NAMALWA (cell line): Measurements from ENCODE around the gene SDK2.

Experiments used
- DNase-seq: peaks from one replicate; pipeline ENCODE4 v3.0.0-alpha.2; 2015; ENCODE audit warnings: low spot score

Gene SDK2

DNA sequence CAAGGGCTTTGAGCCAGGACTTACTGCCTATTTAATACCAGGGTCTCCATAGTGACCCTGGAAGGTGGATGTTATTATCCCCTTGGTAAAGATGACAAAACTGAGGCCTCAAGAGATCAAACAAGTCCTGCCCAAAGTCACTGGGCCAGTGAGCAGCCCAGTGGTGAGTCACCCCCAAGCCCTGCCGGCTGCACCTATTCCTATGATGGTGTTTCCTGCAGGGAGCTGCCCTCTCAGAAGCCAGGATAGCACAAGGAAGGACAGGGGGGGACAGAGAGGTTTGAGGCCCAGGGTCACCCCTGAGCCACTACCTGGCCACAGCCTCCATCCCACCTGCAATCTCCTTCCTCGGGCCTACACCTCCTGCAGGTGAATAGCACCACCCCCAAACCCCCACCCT lies 90.9 kb downstream of the SDK2 start:
- no peak for DNase-seq

DNA sequence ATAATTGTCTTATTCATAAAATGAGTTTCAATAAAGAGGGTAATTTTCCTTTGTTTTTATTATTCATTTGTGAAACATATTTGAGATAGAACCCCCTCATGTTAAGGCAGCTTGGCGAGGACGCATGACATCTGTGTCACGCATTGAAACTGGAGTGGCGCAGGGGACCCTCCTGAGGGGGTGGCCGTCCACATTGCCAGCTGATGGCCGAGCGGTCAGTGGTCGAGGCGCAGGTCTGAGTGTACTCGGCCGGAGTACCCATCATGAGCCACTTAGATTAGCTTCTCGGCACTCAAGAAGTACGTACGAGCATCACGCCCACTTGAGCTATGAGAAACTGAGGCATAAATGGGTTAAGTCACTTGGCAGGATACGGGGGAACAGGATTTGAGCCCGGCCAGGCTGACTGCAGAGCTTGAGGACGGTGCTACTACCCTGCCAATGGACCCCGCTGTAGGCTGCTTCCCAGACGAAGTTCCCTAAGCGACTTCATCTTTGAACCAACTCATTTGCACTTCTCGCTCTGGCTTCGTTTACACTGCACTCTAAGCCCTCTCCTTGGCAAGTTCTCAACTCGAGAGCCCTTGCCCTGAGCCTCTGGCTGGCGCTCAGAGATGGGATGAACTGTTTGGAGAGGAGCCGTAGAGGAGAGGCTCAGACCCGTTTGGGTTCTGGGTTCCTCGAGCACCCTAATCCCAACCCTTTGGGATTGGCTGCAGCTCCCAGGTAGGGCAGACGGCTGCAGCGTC lies 91.8 kb downstream of the SDK2 start:
- DNase-seq = no peak

GRCh38 chr17:73551759-73552158 lies 92.5 kb downstream of the SDK2 start:
- no peak for DNase-seq

- no peak for DNase-seq
These were observed 93.1 kb downstream of the SDK2 start for GRCh38 chr17:73551144-73551543.

GRCh38 chr17:73550556-73550955 lies 93.7 kb downstream of the SDK2 start:
- no peak for DNase-seq

DNA sequence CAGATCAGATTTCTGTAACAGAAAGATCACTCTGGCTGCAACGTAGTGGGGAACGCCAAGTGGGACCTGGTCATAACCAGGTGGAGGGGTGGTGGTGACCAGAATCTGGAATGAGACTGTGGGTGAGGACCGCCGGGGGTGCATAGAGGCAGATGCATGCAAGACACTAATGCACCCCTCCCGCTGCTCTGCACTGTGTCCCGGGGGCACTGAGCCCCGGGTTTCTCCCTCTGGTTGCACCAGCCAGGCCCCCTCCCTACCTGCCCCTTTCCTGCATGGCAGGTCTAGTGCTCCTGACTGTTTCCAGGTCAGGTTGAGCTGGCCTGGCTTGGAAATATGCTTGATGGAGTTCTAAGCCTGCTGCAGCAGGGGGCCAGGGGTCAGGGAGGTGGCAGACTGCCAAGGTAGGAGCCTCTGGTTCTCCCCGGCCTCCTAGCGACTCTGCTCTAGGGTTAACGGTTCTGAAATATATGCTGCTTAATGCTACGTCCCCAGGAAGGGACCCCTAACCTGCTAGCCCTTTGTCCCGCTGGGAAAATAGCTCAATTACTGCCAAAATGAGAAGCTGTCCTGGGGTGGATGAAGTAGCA lies 94.3 kb downstream of the SDK2 start:
- no peak for DNase-seq

DNA sequence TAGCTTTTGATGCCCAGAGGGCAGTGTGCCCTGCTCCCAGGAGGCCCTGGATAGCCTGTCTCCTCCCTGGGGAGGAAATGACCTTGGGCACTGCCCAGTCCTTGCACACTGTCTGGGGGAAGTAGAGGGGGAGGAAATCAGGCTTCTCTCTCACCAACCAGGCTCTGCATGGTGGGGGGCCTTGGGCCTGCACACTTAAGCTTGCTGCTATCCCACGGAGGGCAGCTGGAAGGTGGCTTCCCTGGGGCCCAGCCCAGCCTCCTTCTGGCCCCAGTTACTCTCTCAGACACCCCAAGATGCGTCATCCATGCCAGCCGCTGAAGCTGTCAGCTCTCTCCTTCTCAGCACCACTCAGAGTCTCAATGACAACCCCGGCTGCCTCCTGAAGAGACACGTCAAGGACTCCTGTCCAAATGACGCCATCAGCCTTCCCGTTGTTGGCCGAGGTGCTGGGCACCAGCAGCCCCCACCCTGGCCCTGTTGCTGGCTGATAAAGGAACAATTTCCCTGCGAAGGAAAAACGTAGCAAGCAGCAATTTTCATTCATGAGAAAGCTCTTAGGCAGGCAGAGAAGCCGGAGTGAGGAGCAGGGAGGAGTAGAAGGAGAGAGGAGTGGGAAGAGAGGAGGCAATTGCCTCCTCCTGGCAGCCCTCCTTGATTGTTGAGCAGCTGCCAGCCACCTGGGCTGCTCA lies 95.5 kb downstream of the SDK2 start:
- DNase-seq = no peak

DNA sequence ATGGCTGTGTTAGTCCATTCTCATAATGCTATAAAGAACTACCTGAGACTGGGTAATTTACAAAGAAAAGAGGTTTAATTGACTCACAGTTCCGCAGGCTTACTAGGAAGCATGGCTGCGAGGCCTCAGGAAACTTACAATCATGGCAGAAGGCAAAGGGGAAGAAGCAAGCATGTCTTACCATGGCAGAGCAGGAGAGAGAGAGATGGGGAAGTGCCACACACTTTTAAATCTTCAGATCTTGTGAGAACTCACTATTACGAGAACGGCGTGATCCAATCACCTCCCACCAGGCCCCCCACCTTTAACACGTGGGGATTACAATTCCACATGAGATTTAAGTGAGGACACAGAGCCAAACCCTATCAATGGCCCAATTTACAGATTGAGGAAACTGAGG lies 96.5 kb downstream of the SDK2 start:
- DNase-seq = no peak

DNA sequence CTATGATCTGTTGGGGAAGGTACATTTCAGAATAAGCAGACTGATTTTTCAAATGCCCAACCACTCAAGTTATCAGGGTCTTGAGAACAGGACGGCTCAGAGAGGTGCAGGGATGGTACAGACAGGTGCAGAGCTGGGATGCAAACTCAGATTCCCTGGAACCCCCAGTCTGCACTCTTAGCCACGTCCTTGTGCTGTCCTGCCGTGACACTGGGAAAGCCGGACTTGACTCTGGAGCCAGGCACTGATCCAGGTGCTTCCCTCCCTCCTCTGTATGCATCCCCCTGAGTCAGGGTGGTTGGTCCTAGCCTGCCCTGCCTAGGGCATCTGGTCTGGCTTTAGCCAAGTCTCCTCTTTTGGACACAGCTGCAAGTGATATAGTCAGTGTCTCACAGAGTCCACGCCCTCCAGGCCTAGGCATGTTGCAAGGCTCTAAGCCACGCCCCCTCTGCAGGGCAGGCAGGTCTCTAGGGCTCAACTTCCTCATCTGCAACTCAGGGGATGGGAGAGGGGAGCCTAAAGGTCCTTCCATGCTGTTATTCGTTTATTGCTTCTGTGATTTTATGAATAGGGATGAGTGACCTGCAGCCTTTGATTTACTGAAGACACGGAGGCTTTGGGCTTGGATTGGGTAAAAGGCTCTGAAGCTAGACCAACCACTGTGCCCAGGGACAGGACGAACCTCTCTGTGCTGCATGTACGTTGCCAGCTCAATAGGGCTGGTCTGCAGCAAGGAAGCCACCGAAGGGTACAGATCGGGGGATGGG lies 97.3 kb downstream of the SDK2 start:
- peak; percentile 76 for DNase-seq

GRCh38 chr17:73546114-73546513 lies 98.1 kb downstream of the SDK2 start:
- no peak for DNase-seq

GRCh38 chr17:73545109-73546032 lies 98.9 kb downstream of the SDK2 start:
- no peak for DNase-seq

- DNase-seq = no peak
These were observed 99.9 kb downstream of the SDK2 start for GRCh38 chr17:73544333-73544732.

DNA sequence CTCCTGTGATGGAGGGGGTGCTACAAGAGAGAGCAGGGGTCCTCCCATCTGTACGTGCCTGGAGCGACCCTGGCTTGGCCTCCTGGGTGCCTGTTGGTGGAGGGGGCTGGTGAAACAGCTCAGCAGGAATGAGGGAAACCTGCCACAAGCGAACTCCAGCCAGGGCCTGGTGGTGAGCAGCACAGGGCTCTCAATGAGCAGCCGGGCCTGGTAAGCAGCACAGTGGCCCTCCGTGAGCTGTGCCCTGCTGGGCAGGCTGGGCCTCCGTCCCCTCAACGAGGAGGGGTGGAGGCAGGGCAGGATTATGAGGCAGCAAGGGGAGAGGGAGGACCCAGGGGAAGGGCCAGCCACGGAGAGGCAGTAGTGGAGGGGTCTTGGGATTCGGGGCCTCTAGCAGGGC lies 101.9 kb downstream of the SDK2 start:
- DNase-seq = no peak

GRCh38 chr17:73541561-73541981 lies 102.7 kb downstream of the SDK2 start:
- no peak for DNase-seq

DNA sequence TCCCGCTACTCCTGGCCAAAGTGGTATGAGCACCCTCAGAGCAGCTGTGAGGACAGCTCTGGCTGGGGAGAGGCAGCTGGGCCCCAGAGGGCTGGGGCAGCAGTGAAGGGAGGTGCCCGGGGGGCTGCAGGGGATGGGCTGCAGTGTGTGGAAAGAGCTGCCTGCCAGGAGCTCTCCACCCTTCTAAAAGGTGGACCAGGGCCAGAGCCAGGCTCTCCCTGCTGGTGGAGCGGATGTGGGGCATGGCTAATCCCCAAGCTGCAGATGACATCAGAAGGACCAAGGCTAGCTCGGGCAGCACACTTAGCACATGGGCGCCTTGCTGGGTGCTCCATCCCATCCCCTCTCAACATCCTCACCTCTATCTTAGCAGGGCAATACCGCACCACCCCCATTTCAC lies 103.1 kb downstream of the SDK2 start:
- no peak for DNase-seq

DNA sequence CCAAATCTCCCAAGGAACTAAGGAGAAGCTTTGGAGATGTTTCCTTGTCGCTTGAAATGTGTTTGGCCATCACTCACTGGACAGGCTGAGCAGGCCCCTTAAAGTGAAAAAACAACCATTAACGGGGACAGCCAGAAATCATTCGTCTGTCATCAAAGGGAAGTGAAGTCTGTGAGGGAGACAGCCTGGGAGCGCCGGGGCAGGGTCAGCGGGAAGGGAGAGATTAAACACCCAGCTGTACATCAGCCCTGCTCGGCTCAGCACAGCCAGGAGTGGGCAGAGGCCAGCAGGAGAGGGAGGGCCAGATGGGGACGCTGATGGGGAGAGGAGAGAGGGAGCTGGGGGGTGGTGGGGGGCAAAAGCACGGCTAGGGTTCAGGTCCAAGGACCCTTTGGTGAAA lies 105.1 kb downstream of the SDK2 start:
- no peak for DNase-seq

DNA sequence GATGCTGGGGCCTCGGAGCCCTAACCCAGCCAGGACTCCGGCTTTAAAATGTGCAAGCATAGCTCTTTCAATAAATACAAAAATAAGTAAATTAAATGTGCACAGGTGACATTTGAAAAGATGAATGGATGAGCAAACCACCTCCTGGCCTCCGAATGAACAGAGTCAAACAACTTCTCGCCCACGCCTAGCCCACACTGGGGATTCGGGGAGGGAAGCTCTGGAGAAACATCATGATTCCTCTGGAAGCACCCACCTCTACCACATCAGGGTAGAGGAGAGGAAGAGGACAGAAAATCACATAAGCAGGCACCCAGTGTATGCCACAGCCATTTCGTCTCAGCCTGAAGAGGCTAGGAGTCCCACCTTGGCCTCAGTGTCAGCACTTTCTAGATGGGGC lies 105.8 kb downstream of the SDK2 start:
- DNase-seq = no peak

- no peak for DNase-seq
These were observed 107.3 kb downstream of the SDK2 start for GRCh38 chr17:73536700-73537605.

- no peak for DNase-seq
These were observed 108.5 kb downstream of the SDK2 start for GRCh38 chr17:73535746-73536145.

DNA sequence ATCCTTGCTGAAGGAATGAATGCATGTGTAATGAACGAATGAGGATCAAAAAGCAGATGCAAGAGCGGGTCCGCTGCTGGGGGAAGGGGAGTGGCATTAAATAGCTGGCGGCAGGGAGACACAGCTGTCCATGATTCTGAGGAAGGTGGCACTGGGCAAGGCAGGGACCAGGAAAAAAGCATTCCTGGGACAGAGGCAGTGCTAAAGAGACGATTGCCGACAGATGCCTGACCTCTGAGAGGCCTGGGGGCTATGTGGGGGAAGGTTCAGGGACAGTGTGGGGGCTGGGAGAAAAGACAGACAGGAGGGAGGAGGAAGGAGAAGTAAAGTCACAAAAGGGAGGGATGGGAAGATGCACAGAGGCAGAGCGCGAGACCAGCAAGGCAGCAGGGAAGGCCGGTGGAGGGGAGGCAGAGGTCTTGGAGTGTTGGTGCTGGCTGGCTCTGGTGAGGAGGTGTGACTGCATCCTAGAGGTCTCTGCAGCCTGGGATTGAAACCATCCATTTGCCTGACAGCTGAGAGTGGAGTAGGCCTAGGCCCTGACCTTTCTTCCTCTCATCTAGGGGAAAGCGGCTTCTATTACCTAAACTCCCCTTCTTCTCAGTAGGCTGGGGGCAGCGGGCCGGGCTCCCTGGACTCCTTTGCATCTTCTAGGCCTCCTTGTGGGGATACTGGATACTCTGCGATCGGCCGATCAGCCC lies 109.9 kb downstream of the SDK2 start:
- no peak for DNase-seq
